Hepatocyte (in vitro differentiated cells): ENCODE measurements around the gene S100A6.

ENCODE experiments used
- CTCF ChIP-seq: fragments of 200-600 bp; sonication (generic); IDR thresholded peaks from 2 replicates; pipeline ENCODE4 v1.5.1; 2016; ENCODE audit warnings: antibody characterized with exemption, mild to moderate bottlenecking; ENCODE audit not compliant: poor library complexity
- EZH2phosphoT487 ChIP-seq: fragments of 200-600 bp; sonication (generic); IDR thresholded peaks from one replicate; pipeline ENCODE4 v1.6.1; 2018; ENCODE audit warnings: antibody characterized with exemption, mild to moderate bottlenecking, low read depth, moderate library complexity; ENCODE audit not compliant: unreplicated experiment, severe bottlenecking

GRCh38 chr1:153507926-153508583, 27.7 kb downstream of the S100A6 start:
- TF ChIP-seq CTCF, result no peak
- no peak for TF ChIP-seq EZH2phosphoT487
